ENCODE results near the gene TSPAN12.

TSPAN12 gene

DNA sequence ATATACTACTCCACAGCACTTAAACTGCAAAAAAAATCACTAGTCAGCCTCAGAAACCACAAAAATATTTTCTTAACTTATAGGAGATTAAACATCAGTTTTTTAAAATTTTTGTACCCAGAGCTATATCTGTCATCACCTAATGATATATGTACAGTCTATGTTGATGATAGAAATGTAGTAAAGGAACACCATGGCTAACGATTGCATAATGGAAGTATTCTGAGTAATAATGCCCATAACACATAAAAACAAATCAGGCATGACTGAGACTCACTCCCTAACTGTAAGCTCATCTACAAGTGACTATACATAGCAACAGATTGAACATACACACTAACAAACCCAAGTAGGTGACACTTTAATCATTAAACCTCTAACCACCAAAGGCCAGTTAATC is 51.3 kb downstream of the TSPAN12 start (continued):
- peak; percentile 95 for TF ChIP-seq FEZF1 (tag by site-specific recombination; IDR thresholded peaks at IDR 0.05)
- 0 out of 2 replicates have a peak, but pooled peaks have one; percentile 35 for TF ChIP-seq ZNF423 (tag by site-specific recombination; IDR thresholded peaks at IDR 0.05)
- TF ChIP-seq ZEB2 (tag by site-specific recombination; IDR thresholded peaks at IDR 0.05) = peak; percentile 98
- TF ChIP-seq, protein P1, sequence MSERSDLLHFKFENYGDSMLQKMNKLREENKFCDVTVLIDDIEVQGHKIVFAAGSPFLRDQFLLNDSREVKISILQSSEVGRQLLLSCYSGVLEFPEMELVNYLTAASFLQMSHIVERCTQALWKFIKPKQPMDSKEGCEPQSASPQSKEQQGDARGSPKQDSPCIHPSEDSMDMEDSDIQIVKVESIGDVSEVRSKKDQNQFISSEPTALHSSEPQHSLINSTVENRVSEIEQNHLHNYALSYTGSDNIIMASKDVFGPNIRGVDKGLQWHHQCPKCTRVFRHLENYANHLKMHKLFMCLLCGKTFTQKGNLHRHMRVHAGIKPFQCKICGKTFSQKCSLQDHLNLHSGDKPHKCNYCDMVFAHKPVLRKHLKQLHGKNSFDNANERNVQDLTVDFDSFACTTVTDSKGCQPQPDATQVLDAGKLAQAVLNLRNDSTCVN (tag by site-specific recombination; optimal IDR thresholded peaks at IDR 0.05) = no peak
- no peak for TF ChIP-seq ZNF302 (tag by site-specific recombination; IDR thresholded peaks at IDR 0.05; ENCODE audit: low read depth)
- TF ChIP-seq ZNF596 (tag by site-specific recombination; IDR thresholded peaks at IDR 0.05) = no peak; the same call in 1 of the 2 replicates
- TF ChIP-seq ZNF785 (tag by site-specific recombination; IDR thresholded peaks at IDR 0.05) = no peak
- TF ChIP-seq ZNF211 (tag by site-specific recombination; IDR thresholded peaks at IDR 0.05; ENCODE audit: low read depth) = no peak
- TF ChIP-seq, protein P2, sequence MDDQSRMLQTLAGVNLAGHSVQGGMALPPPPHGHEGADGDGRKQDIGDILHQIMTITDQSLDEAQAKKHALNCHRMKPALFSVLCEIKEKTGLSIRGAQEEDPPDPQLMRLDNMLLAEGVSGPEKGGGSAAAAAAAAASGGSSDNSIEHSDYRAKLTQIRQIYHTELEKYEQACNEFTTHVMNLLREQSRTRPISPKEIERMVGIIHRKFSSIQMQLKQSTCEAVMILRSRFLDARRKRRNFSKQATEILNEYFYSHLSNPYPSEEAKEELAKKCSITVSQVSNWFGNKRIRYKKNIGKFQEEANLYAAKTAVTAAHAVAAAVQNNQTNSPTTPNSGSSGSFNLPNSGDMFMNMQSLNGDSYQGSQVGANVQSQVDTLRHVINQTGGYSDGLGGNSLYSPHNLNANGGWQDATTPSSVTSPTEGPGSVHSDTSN (CRISPR knock-in tag; IDR thresholded peaks at IDR 0.05) = no peak
- TF ChIP-seq, protein P3, sequence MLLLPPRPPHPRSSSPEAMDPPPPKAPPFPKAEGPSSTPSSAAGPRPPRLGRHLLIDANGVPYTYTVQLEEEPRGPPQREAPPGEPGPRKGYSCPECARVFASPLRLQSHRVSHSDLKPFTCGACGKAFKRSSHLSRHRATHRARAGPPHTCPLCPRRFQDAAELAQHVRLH (tag by site-specific recombination; IDR thresholded peaks at IDR 0.05) = peak; percentile 89
- TF ChIP-seq ZNF311 (tag by site-specific recombination; IDR thresholded peaks at IDR 0.05; ENCODE audit: borderline replicate concordance) = no peak
- TF ChIP-seq, protein P4, sequence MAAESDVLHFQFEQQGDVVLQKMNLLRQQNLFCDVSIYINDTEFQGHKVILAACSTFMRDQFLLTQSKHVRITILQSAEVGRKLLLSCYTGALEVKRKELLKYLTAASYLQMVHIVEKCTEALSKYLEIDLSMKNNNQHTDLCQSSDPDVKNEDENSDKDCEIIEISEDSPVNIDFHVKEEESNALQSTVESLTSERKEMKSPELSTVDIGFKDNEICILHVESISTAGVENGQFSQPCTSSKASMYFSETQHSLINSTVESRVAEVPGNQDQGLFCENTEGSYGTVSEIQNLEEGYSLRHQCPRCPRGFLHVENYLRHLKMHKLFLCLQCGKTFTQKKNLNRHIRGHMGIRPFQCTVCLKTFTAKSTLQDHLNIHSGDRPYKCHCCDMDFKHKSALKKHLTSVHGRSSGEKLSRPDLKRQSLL (tag by site-specific recombination; IDR thresholded peaks at IDR 0.05) = peak; percentile 51; the same call in 1 of the 2 replicates
- TF ChIP-seq, protein P5, sequence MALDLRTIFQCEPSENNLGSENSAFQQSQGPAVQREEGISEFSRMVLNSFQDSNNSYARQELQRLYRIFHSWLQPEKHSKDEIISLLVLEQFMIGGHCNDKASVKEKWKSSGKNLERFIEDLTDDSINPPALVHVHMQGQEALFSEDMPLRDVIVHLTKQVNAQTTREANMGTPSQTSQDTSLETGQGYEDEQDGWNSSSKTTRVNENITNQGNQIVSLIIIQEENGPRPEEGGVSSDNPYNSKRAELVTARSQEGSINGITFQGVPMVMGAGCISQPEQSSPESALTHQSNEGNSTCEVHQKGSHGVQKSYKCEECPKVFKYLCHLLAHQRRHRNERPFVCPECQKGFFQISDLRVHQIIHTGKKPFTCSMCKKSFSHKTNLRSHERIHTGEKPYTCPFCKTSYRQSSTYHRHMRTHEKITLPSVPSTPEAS (tag by site-specific recombination; IDR thresholded peaks at IDR 0.05) = peak; percentile 49; the same call in 1 of the 2 replicates
- no peak for TF ChIP-seq ZNF626 (tag by site-specific recombination; IDR thresholded peaks at IDR 0.05)
- TF ChIP-seq YY2 (tag by site-specific recombination; IDR thresholded peaks at IDR 0.05) = peak; percentile 60; the same call in 1 of the 2 replicates
- TF ChIP-seq, protein P6, sequence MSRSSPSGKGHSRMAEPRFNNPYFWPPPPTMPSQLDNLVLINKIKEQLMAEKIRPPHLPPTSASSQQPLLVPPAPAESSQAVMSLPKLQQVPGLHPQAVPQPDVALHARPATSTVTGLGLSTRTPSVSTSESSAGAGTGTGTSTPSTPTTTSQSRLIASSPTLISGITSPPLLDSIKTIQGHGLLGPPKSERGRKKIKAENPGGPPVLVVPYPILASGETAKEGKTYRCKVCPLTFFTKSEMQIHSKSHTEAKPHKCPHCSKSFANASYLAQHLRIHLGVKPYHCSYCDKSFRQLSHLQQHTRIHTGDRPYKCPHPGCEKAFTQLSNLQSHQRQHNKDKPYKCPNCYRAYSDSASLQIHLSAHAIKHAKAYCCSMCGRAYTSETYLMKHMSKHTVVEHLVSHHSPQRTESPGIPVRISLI (tag by site-specific recombination; IDR thresholded peaks at IDR 0.05) = peak; percentile 97
- no peak for TF ChIP-seq ZNF621 (tag by site-specific recombination; IDR thresholded peaks at IDR 0.05)
- TF ChIP-seq ZNF600 (tag by site-specific recombination; IDR thresholded peaks at IDR 0.05) = no peak
- no peak for TF ChIP-seq ZNF768 (tag by site-specific recombination; IDR thresholded peaks at IDR 0.05)
- peak; percentile 98 for TF ChIP-seq OSR2 (tag by site-specific recombination; IDR thresholded peaks at IDR 0.05)
- TF ChIP-seq, protein P7, sequence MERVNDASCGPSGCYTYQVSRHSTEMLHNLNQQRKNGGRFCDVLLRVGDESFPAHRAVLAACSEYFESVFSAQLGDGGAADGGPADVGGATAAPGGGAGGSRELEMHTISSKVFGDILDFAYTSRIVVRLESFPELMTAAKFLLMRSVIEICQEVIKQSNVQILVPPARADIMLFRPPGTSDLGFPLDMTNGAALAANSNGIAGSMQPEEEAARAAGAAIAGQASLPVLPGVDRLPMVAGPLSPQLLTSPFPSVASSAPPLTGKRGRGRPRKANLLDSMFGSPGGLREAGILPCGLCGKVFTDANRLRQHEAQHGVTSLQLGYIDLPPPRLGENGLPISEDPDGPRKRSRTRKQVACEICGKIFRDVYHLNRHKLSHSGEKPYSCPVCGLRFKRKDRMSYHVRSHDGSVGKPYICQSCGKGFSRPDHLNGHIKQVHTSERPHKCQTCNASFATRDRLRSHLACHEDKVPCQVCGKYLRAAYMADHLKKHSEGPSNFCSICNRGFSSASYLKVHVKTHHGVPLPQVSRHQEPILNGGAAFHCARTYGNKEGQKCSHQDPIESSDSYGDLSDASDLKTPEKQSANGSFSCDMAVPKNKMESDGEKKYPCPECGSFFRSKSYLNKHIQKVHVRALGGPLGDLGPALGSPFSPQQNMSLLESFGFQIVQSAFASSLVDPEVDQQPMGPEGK (tag by site-specific recombination; IDR thresholded peaks at IDR 0.05) = peak; percentile 83
- no peak for TF ChIP-seq ZNF404 (tag by site-specific recombination; IDR thresholded peaks at IDR 0.05)
- TF ChIP-seq ZNF335 (tag by site-specific recombination; conservative IDR thresholded peaks at IDR 0.05) = peak; percentile 60
- TF ChIP-seq ZNF654 (tag by site-specific recombination; IDR thresholded peaks at IDR 0.05; ENCODE audit: low read depth) = peak; percentile 32
- TF ChIP-seq, protein P8, sequence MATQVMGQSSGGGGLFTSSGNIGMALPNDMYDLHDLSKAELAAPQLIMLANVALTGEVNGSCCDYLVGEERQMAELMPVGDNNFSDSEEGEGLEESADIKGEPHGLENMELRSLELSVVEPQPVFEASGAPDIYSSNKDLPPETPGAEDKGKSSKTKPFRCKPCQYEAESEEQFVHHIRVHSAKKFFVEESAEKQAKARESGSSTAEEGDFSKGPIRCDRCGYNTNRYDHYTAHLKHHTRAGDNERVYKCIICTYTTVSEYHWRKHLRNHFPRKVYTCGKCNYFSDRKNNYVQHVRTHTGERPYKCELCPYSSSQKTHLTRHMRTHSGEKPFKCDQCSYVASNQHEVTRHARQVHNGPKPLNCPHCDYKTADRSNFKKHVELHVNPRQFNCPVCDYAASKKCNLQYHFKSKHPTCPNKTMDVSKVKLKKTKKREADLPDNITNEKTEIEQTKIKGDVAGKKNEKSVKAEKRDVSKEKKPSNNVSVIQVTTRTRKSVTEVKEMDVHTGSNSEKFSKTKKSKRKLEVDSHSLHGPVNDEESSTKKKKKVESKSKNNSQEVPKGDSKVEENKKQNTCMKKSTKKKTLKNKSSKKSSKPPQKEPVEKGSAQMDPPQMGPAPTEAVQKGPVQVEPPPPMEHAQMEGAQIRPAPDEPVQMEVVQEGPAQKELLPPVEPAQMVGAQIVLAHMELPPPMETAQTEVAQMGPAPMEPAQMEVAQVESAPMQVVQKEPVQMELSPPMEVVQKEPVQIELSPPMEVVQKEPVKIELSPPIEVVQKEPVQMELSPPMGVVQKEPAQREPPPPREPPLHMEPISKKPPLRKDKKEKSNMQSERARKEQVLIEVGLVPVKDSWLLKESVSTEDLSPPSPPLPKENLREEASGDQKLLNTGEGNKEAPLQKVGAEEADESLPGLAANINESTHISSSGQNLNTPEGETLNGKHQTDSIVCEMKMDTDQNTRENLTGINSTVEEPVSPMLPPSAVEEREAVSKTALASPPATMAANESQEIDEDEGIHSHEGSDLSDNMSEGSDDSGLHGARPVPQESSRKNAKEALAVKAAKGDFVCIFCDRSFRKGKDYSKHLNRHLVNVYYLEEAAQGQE (tag by site-specific recombination; IDR thresholded peaks at IDR 0.05) = no peak
- no peak for TF ChIP-seq ZNF610 (tag by site-specific recombination; IDR thresholded peaks at IDR 0.05; ENCODE audit: borderline replicate concordance)
- TF ChIP-seq SALL2 (tag by site-specific recombination; IDR thresholded peaks at IDR 0.05; ENCODE audit: borderline replicate concordance) = no peak
- no peak for TF ChIP-seq ZNF350 (tag by site-specific recombination; IDR thresholded peaks at IDR 0.05)
- TF ChIP-seq ZBTB48 (tag by site-specific recombination; IDR thresholded peaks at IDR 0.05) = peak; percentile 58; the same call in 1 of the 2 replicates

All from HEK293 (cell line).